IMR-90 (cell line): ENCODE data around the gene PEF1. TPM values are rescaled to one million over a fixed set of nuclear protein-coding genes. Genes with fewer than 3 reads are reported as not detected.

Experiments used
- ATAC-seq: fragments of 200-7000 bp; cut with Tn5 transposase; 2 replicates; pipeline ENCODE4 v1.9.1; 2020; ENCODE audit warnings: low read depth, mild to moderate bottlenecking, moderate library complexity
- BruUV-seq: library from RNA; stranded (reverse); fragments of 400-500 nt; replicated peaks from 2 replicates; lab custom pipeline; 2021; lab: Mats Ljungman, UMichigan
- CTCF ChIA-PET: fragments of 300-600 bp; formaldehyde crosslinking; extraction: SDS; loops from one replicate; lab custom pipeline; 2021; ENCODE audit warnings: antibody characterized with exemption; lab: Yijun Ruan, JAX
- POLR2A ChIA-PET: fragments of 300-600 bp; sonication (Branson Sonifier 250); formaldehyde crosslinking; loops from one replicate; lab custom pipeline; 2022; ENCODE audit warnings: antibody characterized with exemption; ENCODE audit not compliant: unreplicated experiment; lab: Charles Lee
- DNase-seq: peaks from one replicate; pipeline ENCODE4 v3.0.0; 2013
- H2AFZ ChIP-seq: replicated peaks from 2 replicates; pipeline ENCODE3; 2013; ENCODE audit warnings: low read length, mild to moderate bottlenecking; ENCODE audit not compliant: poor library complexity
- H2AK5ac ChIP-seq: 2 replicates; pipeline ENCODE4 v1.6.1; 2013; ENCODE audit warnings: low read depth, low read length, inconsistent platforms
- H2AK9ac ChIP-seq: replicated peaks from 2 replicates; pipeline ENCODE3; 2013; ENCODE audit warnings: mild to moderate bottlenecking, low read depth, low read length, moderate library complexity; ENCODE audit not compliant: poor library complexity
- H2BK120ac ChIP-seq: 2 replicates; pipeline ENCODE4 v1.6.1; 2013; ENCODE audit warnings: low read depth, low read length, inconsistent platforms
- H2BK15ac ChIP-seq: 3 replicates; pipeline ENCODE4 v1.6.1; 2013; ENCODE audit warnings: low read depth, low read length, inconsistent platforms
- H2BK20ac ChIP-seq: 2 replicates; pipeline ENCODE4 v1.6.1; 2013; ENCODE audit warnings: low read depth, mild to moderate bottlenecking, inconsistent platforms, low read length, moderate library complexity
- H2BK5ac ChIP-seq: 2 replicates; pipeline ENCODE4 v1.6.1; 2013; ENCODE audit warnings: mild to moderate bottlenecking, low read depth, low read length, inconsistent platforms; ENCODE audit not compliant: poor library complexity, severe bottlenecking
- H3K14ac ChIP-seq: replicated peaks from 2 replicates; pipeline ENCODE4 v1.6.1; 2013; ENCODE audit warnings: low read depth, low read length, inconsistent platforms
- H3K18ac ChIP-seq: 2 replicates; pipeline ENCODE4 v1.6.1; 2013; ENCODE audit warnings: low read depth, low read length, control low read depth
- H3K23ac ChIP-seq: 2 replicates; pipeline ENCODE4 v1.6.1; 2013; ENCODE audit warnings: low read depth, low read length, inconsistent platforms
- H3K27ac ChIP-seq: 2 replicates; pipeline ENCODE4 v1.5.1; 2013; ENCODE audit warnings: mild to moderate bottlenecking, control low read depth, low read length; ENCODE audit not compliant: insufficient read depth
- H3K27me3 ChIP-seq: 2 replicates; pipeline ENCODE4 v1.6.1; 2013; ENCODE audit warnings: low read length; ENCODE audit not compliant: control insufficient read depth, insufficient read depth
- H3K36me3 ChIP-seq: 2 replicates; pipeline ENCODE4 v1.6.1; 2013; ENCODE audit warnings: low read length, mixed read lengths; ENCODE audit not compliant: control insufficient read depth, insufficient read depth
- H3K4ac ChIP-seq: 2 replicates; pipeline ENCODE4 v1.6.1; 2013; ENCODE audit warnings: low read depth, low read length, inconsistent platforms
- H3K4me1 ChIP-seq: 2 replicates; pipeline ENCODE4 v1.6.1; 2013; ENCODE audit warnings: low read length, mixed read lengths; ENCODE audit not compliant: control insufficient read depth, insufficient read depth
- H3K4me2 ChIP-seq: 2 replicates; pipeline ENCODE4 v1.6.1; 2013; ENCODE audit warnings: low read depth, mild to moderate bottlenecking, control low read depth, low read length, moderate library complexity
- H3K4me3 ChIP-seq: 2 replicates; pipeline ENCODE4 v1.5.1; 2013; ENCODE audit warnings: low read depth, mild to moderate bottlenecking, control low read depth, low read length, moderate library complexity; ENCODE audit not compliant: insufficient read depth
- H3K56ac ChIP-seq: 2 replicates; pipeline ENCODE4 v1.6.1; 2013; ENCODE audit warnings: low read length, inconsistent platforms; ENCODE audit not compliant: insufficient read depth; ENCODE audit errors: extremely low read depth
- H3K79me1 ChIP-seq, 2 experiments: 2 replicates each; pipeline ENCODE4 v1.6.1; 2013; ENCODE audit warnings: low read length in 2 of 2, inconsistent platforms in 1 of 2, low read depth in 1 of 2
- H3K9ac ChIP-seq: 2 replicates; pipeline ENCODE4 v1.6.1; 2013; ENCODE audit warnings: low read depth, low read length, control low read depth
- H3K9me1 ChIP-seq: 2 replicates; pipeline ENCODE4 v1.6.1; 2013; ENCODE audit warnings: low read length, inconsistent platforms; ENCODE audit not compliant: insufficient read depth
- H3K9me3 ChIP-seq: 2 replicates; pipeline ENCODE4 v1.6.1; 2013; ENCODE audit warnings: low read length; ENCODE audit not compliant: control insufficient read depth, insufficient read depth
- H4K20me1 ChIP-seq: 2 replicates; pipeline ENCODE4 v1.6.1; 2013; ENCODE audit warnings: low read length, inconsistent platforms; ENCODE audit not compliant: insufficient read depth
- H4K5ac ChIP-seq: 2 replicates; pipeline ENCODE4 v1.6.1; 2013; ENCODE audit warnings: mild to moderate bottlenecking, low read depth, low read length, control low read depth
- H4K8ac ChIP-seq, 2 experiments: 2 replicates each; pipeline ENCODE4 v1.6.1; 2013; ENCODE audit warnings: low read depth in 2 of 2, low read length in 2 of 2, control low read depth in 1 of 2, inconsistent platforms in 1 of 2
- H4K91ac ChIP-seq: 2 replicates; pipeline ENCODE4 v1.6.1; 2013; ENCODE audit warnings: low read depth, low read length, inconsistent platforms; ENCODE audit not compliant: insufficient read depth
- BHLHE40 ChIP-seq: fragments of 150-350 bp; IDR thresholded peaks from 2 replicates; pipeline ENCODE4 v1.6.1; 2016; ENCODE audit warnings: mild to moderate bottlenecking, low read depth, low read length
- FOS ChIP-seq: fragments of 150-350 bp; IDR thresholded peaks from 2 replicates; pipeline ENCODE4 v1.6.1; 2016; ENCODE audit warnings: low read depth, low read length
- MXI1 ChIP-seq: IDR thresholded peaks from 2 replicates; pipeline ENCODE4 v1.6.1; 2012; ENCODE audit warnings: low read depth, mild to moderate bottlenecking, low read length, moderate library complexity, borderline replicate concordance
- SMC3 ChIP-seq: fragments of 150-350 bp; IDR thresholded peaks from 2 replicates; pipeline ENCODE4 v1.6.1; 2016; ENCODE audit warnings: low read depth, mild to moderate bottlenecking, antibody characterized with exemption, low read length, moderate library complexity
- WGBS, 2 experiments: methylation state at CpG; one replicate each; pipeline versions ENCODE4 v1.1.5 to v1.1.7; 2013; ENCODE audit warnings: missing lambda C conversion rate in 2 of 2; ENCODE audit not compliant: insufficient read length in 1 of 2; ENCODE audit errors: extremely low coverage in 2 of 2; 5-methylcytosine and 5-hydroxymethylcytosine counted together
- dilution Hi-C: fragments of 300-500 bp; cut with HindIII; formaldehyde crosslinking; loops from one replicate; pipeline ENCODE4 v1.14.3; 2018; ENCODE audit warnings: low sequenced_read_pairs; ENCODE audit not compliant: unreplicated experiment
- in situ Hi-C: fragments of 300-500 bp; cut with MboI; formaldehyde crosslinking; loops from 3 replicates; pipeline ENCODE4 v1.14.3; 2019; ENCODE audit warnings: low sequenced_read_pairs, inconsistent platforms, mixed read lengths
- intact Hi-C: fragments of 100-400 bp; cut with micrococcal nuclease; formaldehyde crosslinking; loops from 2 replicates; pipeline ENCODE4 v1.10.0; 2022
- polyA plus RNA-seq, 3 experiments: library from polyadenylated mRNA; depleted of rRNA; stranded (reverse); fragments of >200 nt; gene quantifications; 2 replicates each; pipeline ENCODE4 v1.2.3, GENCODE V29; 2012; ENCODE audit warnings: low replicate concordance in 1 of 3
- total RNA-seq: library from RNA; depleted of rRNA; stranded (reverse); fragments of >200 nt; gene quantifications from 2 replicates; pipeline ENCODE4 v1.2.3, GENCODE V29; 2012
- TF ChIP-seq, protein P1 (sequence below): fragments of 150-350 bp; IDR thresholded peaks from 2 replicates; pipeline ENCODE4 v1.6.1; 2016; ENCODE audit warnings: low read depth, mild to moderate bottlenecking, low read length, moderate library complexity, borderline replicate concordance

PEF1 gene
- total and polyA plus RNA-seq, 2 of the 4 experiments (the other 2 are of a cell fraction), result 84.2 to 104 TPM

DNA sequence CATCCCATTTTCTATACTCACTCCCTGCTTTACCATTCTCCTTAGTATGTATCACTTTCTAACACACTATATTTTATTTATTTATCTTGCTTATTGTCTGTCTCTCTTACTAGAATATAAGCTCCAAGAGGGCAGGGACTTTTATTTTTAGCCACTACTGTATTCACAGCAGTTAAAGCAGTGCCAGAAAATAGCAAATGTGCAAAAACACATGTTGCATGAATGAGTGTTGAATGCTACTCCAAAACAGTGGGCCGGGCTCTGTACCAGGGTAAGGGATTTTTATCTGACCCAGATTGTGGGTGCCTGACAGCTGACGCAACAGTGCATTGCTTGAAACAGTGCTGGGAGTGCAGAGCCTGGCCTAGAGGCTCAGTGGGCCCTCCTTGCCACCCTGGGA lies 34.4 kb upstream of the PEF1 start:
- CTCF ChIA-PET, result interaction anchor here (0.7 to 1.2 kb wide), 3 partner anchors 15 to 91 kb away, joined by 3 to 4 read pairs (median 3); no protein-coding TSS in a partner anchor
- Histone ChIP-seq H2AFZ (no peak overlapping the region), H2BK5ac (no peak overlapping the region), H2BK120ac (no peak overlapping the region), H4K91ac (no peak overlapping the region), H2BK15ac (no peak overlapping the region), H3K4me2 (no peak overlapping the region), H2BK20ac (no peak overlapping the region), H2AK5ac (no peak overlapping the region), H4K5ac (no peak overlapping the region), H3K4me3 (no peak overlapping the region), H2AK9ac (no peak overlapping the region), H4K20me1 (no peaks in the 10 kb centered on the region), H3K9me3 (no peaks in the 10 kb centered on the region), H3K4ac (no peak overlapping the region), H4K8ac (no peak overlapping the region), H3K56ac (no peak overlapping the region), H3K18ac (no peak overlapping the region), H3K36me3 (peaks cover 74% of the 10 kb centered on the region), H3K23ac (no peak overlapping the region), H3K9me1 (peaks cover 3% of the 10 kb centered on the region; the same call in 1 of the 2 replicates), H3K27me3 (no peaks in the 10 kb centered on the region), H3K27ac (no peak overlapping the region), H3K14ac (no peak overlapping the region), H3K9ac (no peak overlapping the region), H3K4me1 (no peaks in the 10 kb centered on the region), H3K79me1 (peaks cover 0 to 3% of the 10 kb centered on the region in 2 experiments; a peak in 1 of 4 replicates)
- intact Hi-C loops (no loop called here), in situ Hi-C loops (no loop called here), dilution Hi-C loops (no loop called here)
- DNase-seq (no peak), ATAC-seq (no peak)
- POLR2A ChIA-PET, result no interaction called here
- no CpG with 5 or more reads among the region's 2 CpGs for whole genome bisulfite sequencing, 2 experiments
- BruUV-seq, result no TSS peak
- TF ChIP-seq FOS (no peak), SMC3 (no peak), MXI1 (no peak), BHLHE40 (no peak)
- TF ChIP-seq, protein P1, sequence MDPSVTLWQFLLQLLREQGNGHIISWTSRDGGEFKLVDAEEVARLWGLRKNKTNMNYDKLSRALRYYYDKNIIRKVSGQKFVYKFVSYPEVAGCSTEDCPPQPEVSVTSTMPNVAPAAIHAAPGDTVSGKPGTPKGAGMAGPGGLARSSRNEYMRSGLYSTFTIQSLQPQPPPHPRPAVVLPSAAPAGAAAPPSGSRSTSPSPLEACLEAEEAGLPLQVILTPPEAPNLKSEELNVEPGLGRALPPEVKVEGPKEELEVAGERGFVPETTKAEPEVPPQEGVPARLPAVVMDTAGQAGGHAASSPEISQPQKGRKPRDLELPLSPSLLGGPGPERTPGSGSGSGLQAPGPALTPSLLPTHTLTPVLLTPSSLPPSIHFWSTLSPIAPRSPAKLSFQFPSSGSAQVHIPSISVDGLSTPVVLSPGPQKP, result no peak
